WTC11 (cell line): ENCODE measurements around the gene PLEKHN1. TPM values are rescaled to one million over a fixed set of nuclear protein-coding genes. Genes with fewer than 3 reads are reported as not detected.

Source experiments
- ATAC-seq: fragments of 200-7000 bp; cut with Tn5 transposase; 2 replicates; pipeline ENCODE4 v1.10.0; 2021; ENCODE audit warnings: mild to moderate bottlenecking, moderate library complexity
- CTCF ChIA-PET: fragments of 300-600 bp; sonication (Branson Sonifier 250); formaldehyde crosslinking; loops from one replicate; lab custom pipeline; 2021; ENCODE audit warnings: antibody characterized with exemption; lab: Charles Lee
- POLR2A ChIA-PET: fragments of 350-600 bp; sonication (Branson Sonifier 250); formaldehyde crosslinking; loops from one replicate; lab custom pipeline; 2021; ENCODE audit warnings: antibody characterized with exemption; lab: Charles Lee
- DNase-seq: peaks from one replicate; pipeline ENCODE4 v3.0.0; 2021; ENCODE audit warnings: low spot score
- H3K27ac Mint-ChIP-seq: 2 replicates; pipeline ENCODE4 v1.8.0; 2021; ENCODE audit warnings: mixed read lengths
- H3K27me3 Mint-ChIP-seq: 2 replicates; pipeline ENCODE4 v1.8.0; 2021; ENCODE audit warnings: low read depth, mild to moderate bottlenecking, moderate library complexity, mixed read lengths
- H3K36me3 Mint-ChIP-seq: 2 replicates; pipeline ENCODE4 v1.8.0; 2021; ENCODE audit warnings: mixed read lengths
- H3K4me1 Mint-ChIP-seq: 2 replicates; pipeline ENCODE4 v1.8.0; 2022; ENCODE audit warnings: mixed read lengths
- H3K4me3 Mint-ChIP-seq: 2 replicates; pipeline ENCODE4 v1.8.0; 2021; ENCODE audit warnings: mild to moderate bottlenecking, moderate library complexity, mixed read lengths
- H3K9me3 Mint-ChIP-seq: 2 replicates; pipeline ENCODE4 v1.8.0; 2021; ENCODE audit warnings: mixed read lengths
- CBFB ChIP-seq: sonication (generic); formaldehyde crosslinking; IDR thresholded peaks from 2 replicates; pipeline ENCODE4 v1.8.1; 2022; ENCODE audit warnings: mild to moderate bottlenecking, low read depth, missing genetic modification reagents
- FOXP1 ChIP-seq: sonication (generic); formaldehyde crosslinking; IDR thresholded peaks from 2 replicates; pipeline ENCODE4 v1.8.0; 2022; ENCODE audit warnings: missing genetic modification reagents, mild to moderate bottlenecking, moderate library complexity, borderline replicate concordance
- HMGA2 ChIP-seq: fragments of 250-450 bp; sonication (Bioruptor Pico); IDR thresholded peaks from 2 replicates; pipeline ENCODE4 v1.4.0; 2021; ENCODE audit warnings: mild to moderate bottlenecking, moderate library complexity
- IRF2 ChIP-seq: sonication (generic); formaldehyde crosslinking; IDR thresholded peaks from 2 replicates; pipeline ENCODE4 v1.8.0; 2022; ENCODE audit warnings: low read depth, missing genetic modification reagents, borderline replicate concordance
- JAZF1 ChIP-seq: fragments of 250-450 bp; sonication (Bioruptor Pico); IDR thresholded peaks from 2 replicates; pipeline ENCODE4 v1.9.0; 2021; ENCODE audit warnings: moderate library complexity, mild to moderate bottlenecking, inconsistent platforms
- MYBL2 ChIP-seq: sonication (generic); formaldehyde crosslinking; IDR thresholded peaks from 2 replicates; pipeline ENCODE4 v1.8.1; 2023; ENCODE audit warnings: mild to moderate bottlenecking, moderate library complexity, missing genetic modification reagents
- NFATC4 ChIP-seq: fragments of 250-450 bp; sonication (Bioruptor Pico); IDR thresholded peaks from 2 replicates; pipeline ENCODE4 v1.9.0; 2021; ENCODE audit warnings: mild to moderate bottlenecking
- NR2C2 ChIP-seq: sonication (generic); formaldehyde crosslinking; IDR thresholded peaks from 2 replicates; pipeline ENCODE4 v1.8.0; 2022; ENCODE audit warnings: mild to moderate bottlenecking, missing genetic modification reagents
- NR3C1 ChIP-seq: sonication (generic); formaldehyde crosslinking; conservative IDR thresholded peaks from 2 replicates; pipeline ENCODE4 v1.8.1; 2023; ENCODE audit warnings: low read depth, mild to moderate bottlenecking, missing genetic modification reagents
- OVOL2 ChIP-seq: fragments of 250-450 bp; sonication (Bioruptor Pico); IDR thresholded peaks from 2 replicates; pipeline ENCODE4 v1.9.0; 2021; ENCODE audit warnings: mild to moderate bottlenecking, borderline replicate concordance
- PRDM15 ChIP-seq: sonication (generic); formaldehyde crosslinking; IDR thresholded peaks from 2 replicates; pipeline ENCODE4 v1.8.0; 2022; ENCODE audit warnings: missing genetic modification reagents
- RORB ChIP-seq: fragments of 250-450 bp; sonication (Bioruptor Pico); IDR thresholded peaks from 2 replicates; pipeline ENCODE4 v1.9.0; 2021; ENCODE audit warnings: mild to moderate bottlenecking
- SMAD3 ChIP-seq: sonication (generic); formaldehyde crosslinking; IDR thresholded peaks from 2 replicates; pipeline ENCODE4 v1.8.0; 2022; ENCODE audit warnings: missing genetic modification reagents, mild to moderate bottlenecking, borderline replicate concordance
- SOX15 ChIP-seq: fragments of 250-450 bp; sonication (Bioruptor Pico); IDR thresholded peaks from 2 replicates; pipeline ENCODE4 v1.9.0; 2021; ENCODE audit warnings: mild to moderate bottlenecking
- STAT6 ChIP-seq: sonication (generic); formaldehyde crosslinking; conservative IDR thresholded peaks from 2 replicates; pipeline ENCODE4 v1.8.1; 2023; ENCODE audit warnings: mild to moderate bottlenecking, low read depth, missing genetic modification reagents, moderate library complexity
- TCF7 ChIP-seq: sonication (generic); formaldehyde crosslinking; IDR thresholded peaks from 2 replicates; pipeline ENCODE4 v1.8.0; 2022; ENCODE audit warnings: mild to moderate bottlenecking, low read depth, missing genetic modification reagents, moderate library complexity
- TEAD1 ChIP-seq: sonication (generic); formaldehyde crosslinking; IDR thresholded peaks from 2 replicates; pipeline ENCODE4 v1.8.0; 2022; ENCODE audit warnings: mild to moderate bottlenecking, missing genetic modification reagents
- TEAD4 ChIP-seq: sonication (generic); formaldehyde crosslinking; IDR thresholded peaks from 2 replicates; pipeline ENCODE4 v1.8.0; 2022; ENCODE audit warnings: mild to moderate bottlenecking, missing genetic modification reagents
- TP53 ChIP-seq: sonication (generic); formaldehyde crosslinking; IDR thresholded peaks from 2 replicates; pipeline ENCODE4 v1.8.1; 2023; ENCODE audit warnings: mild to moderate bottlenecking, missing genetic modification reagents
- USF2 ChIP-seq: sonication (generic); formaldehyde crosslinking; IDR thresholded peaks from 2 replicates; pipeline ENCODE4 v1.8.1; 2023; ENCODE audit warnings: mild to moderate bottlenecking, missing genetic modification reagents, moderate library complexity
- ZBTB43 ChIP-seq: sonication (generic); formaldehyde crosslinking; IDR thresholded peaks from 2 replicates; pipeline ENCODE4 v1.8.1; 2023; ENCODE audit warnings: mild to moderate bottlenecking, missing genetic modification reagents
- ZNF138 ChIP-seq: sonication (generic); formaldehyde crosslinking; conservative IDR thresholded peaks from 2 replicates; pipeline ENCODE4 v1.8.1; 2022; ENCODE audit warnings: mild to moderate bottlenecking, moderate library complexity, missing genetic modification reagents
- ZNF232 ChIP-seq: sonication (generic); formaldehyde crosslinking; IDR thresholded peaks from 2 replicates; pipeline ENCODE4 v1.8.0; 2022; ENCODE audit warnings: mild to moderate bottlenecking, missing genetic modification reagents
- ZNF423 ChIP-seq: fragments of 250-450 bp; sonication (Bioruptor Pico); IDR thresholded peaks from 2 replicates; pipeline ENCODE4 v2.1.2; 2022; ENCODE audit warnings: mild to moderate bottlenecking, moderate library complexity
- total RNA-seq: library from RNA; stranded (reverse); gene quantifications from 3 replicates; pipeline ENCODE4 v1.2.3, GENCODE V29; 2021
- TF ChIP-seq, protein P1 (sequence below): sonication (generic); formaldehyde crosslinking; IDR thresholded peaks from 2 replicates; pipeline ENCODE4 v1.8.1; 2023; ENCODE audit warnings: mild to moderate bottlenecking, moderate library complexity, missing genetic modification reagents

PLEKHN1 gene
- total RNA-seq, 1 experiment from 2014 or later: 3.4 TPM

DNA sequence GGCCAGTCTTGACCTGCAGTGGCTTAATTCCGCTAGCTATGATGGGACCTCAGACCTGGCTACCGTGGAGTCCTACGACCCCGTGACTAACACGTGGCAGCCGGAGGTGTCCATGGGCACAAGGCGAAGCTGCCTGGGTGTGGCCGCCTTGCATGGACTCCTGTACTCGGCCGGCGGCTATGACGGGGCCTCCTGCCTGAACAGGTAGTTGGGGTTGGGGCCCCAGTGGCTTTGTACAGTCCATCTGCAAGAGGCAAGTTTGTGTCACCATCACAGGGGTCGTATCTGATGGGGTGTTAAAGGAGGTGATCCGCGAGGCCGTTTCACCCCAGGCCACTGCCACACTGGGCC, 3.0 kb upstream of the PLEKHN1 start:
- Mint-ChIP-seq H3K4me3 (no peak overlapping the region), H3K9me3 (no peaks in the 10 kb centered on the region), H3K27me3 (peaks cover 26% of the 10 kb centered on the region), H3K4me1 (peaks cover 6% of the 10 kb centered on the region), H3K36me3 (0 out of 2 replicates have a peak, but pooled peaks cover 2% of the 10 kb centered on the region), H3K27ac (no peak overlapping the region)
- ChIA-PET CTCF (no interaction called here), POLR2A (no interaction called here)
- DNase-seq (no peak), ATAC-seq (no peak)
- TF ChIP-seq HMGA2 (CRISPR knock-in tag): no peak
- TF ChIP-seq, protein P1, sequence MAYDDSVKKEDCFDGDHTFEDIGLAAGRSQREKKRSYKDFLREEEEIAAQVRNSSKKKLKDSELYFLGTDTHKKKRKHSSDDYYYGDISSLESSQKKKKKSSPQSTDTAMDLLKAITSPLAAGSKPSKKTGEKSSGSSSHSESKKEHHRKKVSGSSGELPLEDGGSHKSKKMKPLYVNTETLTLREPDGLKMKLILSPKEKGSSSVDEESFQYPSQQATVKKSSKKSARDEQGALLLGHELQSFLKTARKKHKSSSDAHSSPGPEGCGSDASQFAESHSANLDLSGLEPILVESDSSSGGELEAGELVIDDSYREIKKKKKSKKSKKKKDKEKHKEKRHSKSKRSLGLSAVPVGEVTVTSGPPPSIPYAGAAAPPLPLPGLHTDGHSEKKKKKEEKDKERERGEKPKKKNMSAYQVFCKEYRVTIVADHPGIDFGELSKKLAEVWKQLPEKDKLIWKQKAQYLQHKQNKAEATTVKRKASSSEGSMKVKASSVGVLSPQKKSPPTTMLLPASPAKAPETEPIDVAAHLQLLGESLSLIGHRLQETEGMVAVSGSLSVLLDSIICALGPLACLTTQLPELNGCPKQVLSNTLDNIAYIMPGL (CRISPR knock-in tag): no peak
- no peak for TF ChIP-seq ZNF138 (CRISPR knock-in tag)
- no peak for TF ChIP-seq ZBTB43 (CRISPR knock-in tag)
- no peak for TF ChIP-seq NR2C2 (CRISPR knock-in tag)
- TF ChIP-seq TEAD4 (CRISPR knock-in tag): no peak
- TF ChIP-seq MYBL2: no peak
- TF ChIP-seq NR3C1 (CRISPR knock-in tag): no peak
- no peak for TF ChIP-seq FOXP1 (CRISPR knock-in tag)
- TF ChIP-seq CBFB (CRISPR knock-in tag): no peak
- no peak for TF ChIP-seq TEAD1
- TF ChIP-seq ZNF423 (CRISPR knock-in tag): no peak

- CTCF ChIA-PET: no interaction called here
- no peak for TF ChIP-seq RORB (CRISPR knock-in tag)
- no peak for TF ChIP-seq NFATC4 (CRISPR knock-in tag)
- no peak for TF ChIP-seq OVOL2 (CRISPR knock-in tag)
- TF ChIP-seq PRDM15: no peak
- no peak for TF ChIP-seq JAZF1 (CRISPR knock-in tag)
- TF ChIP-seq SOX15 (CRISPR knock-in tag): no peak
- no peak for TF ChIP-seq ZNF232 (CRISPR knock-in tag)
- no peak for TF ChIP-seq TCF7 (CRISPR knock-in tag)
- TF ChIP-seq IRF2 (CRISPR knock-in tag): no peak
- TF ChIP-seq ZNF423 (CRISPR knock-in tag): no peak
- TF ChIP-seq STAT6 (CRISPR knock-in tag): no peak
- TF ChIP-seq TP53 (CRISPR knock-in tag): no peak
- TF ChIP-seq USF2 (CRISPR knock-in tag): no peak
- no peak for TF ChIP-seq FOXP1 (CRISPR knock-in tag)
- no peak for TF ChIP-seq SMAD3 (CRISPR knock-in tag)
- no peak overlapping the region for H3K27ac Mint-ChIP-seq
- ATAC-seq (no peak), DNase-seq (no peak)
- no peaks in the 10 kb centered on the region for H3K9me3 Mint-ChIP-seq
- H3K4me1 Mint-ChIP-seq: 0 out of 2 replicates have a peak, but pooled peaks cover 3% of the 10 kb centered on the region
- POLR2A ChIA-PET: no interaction called here
- peaks cover 32% of the 10 kb centered on the region for H3K27me3 Mint-ChIP-seq
- H3K4me3 Mint-ChIP-seq: no peak overlapping the region
- 0 out of 2 replicates have a peak, but pooled peaks cover 2% of the 10 kb centered on the region for H3K36me3 Mint-ChIP-seq
Observed at GRCh38 chr1:963746-964525, 2.3 kb upstream of the PLEKHN1 start.
